ENCODE data around the gene CRELD2.

The CRELD2 gene

GRCh38 chr22:49959782-49960158, 41.3 kb downstream of the CRELD2 start:
- no peak for FAIRE-seq

GRCh38 chr22:49960159-49961004, 41.9 kb downstream of the CRELD2 start, which contains the start of gene PIM3:
Gene PIM3, plus strand, starts transcription at chr22:49960772. Its CDS starts 176 bp downstream, at chr22:49960948.
- peak; percentile 62 for FAIRE-seq

GRCh38 chr22:49961005-49961600, 42.7 kb downstream of the CRELD2 start:
- FAIRE-seq, result no peak

- FAIRE-seq, result no peak
Observed at GRCh38 chr22:49961601-49962011, 43.2 kb downstream of the CRELD2 start.

- no peak for FAIRE-seq
Observed at GRCh38 chr22:49962012-49962750, 43.7 kb downstream of the CRELD2 start.

- no peak for FAIRE-seq
Observed at GRCh38 chr22:49962751-49963646, 44.6 kb downstream of the CRELD2 start.

- FAIRE-seq, result no peak
Observed at GRCh38 chr22:49963647-49964026, 45.2 kb downstream of the CRELD2 start.

- FAIRE-seq, result no peak
Observed at GRCh38 chr22:49964136-49965090, 46.0 kb downstream of the CRELD2 start.

- no peak for FAIRE-seq
Observed at GRCh38 chr22:49965091-49966040, 46.9 kb downstream of the CRELD2 start.

GRCh38 chr22:49966041-49966773, 47.8 kb downstream of the CRELD2 start:
- FAIRE-seq, result no peak

GRCh38 chr22:49966774-49967705, 48.6 kb downstream of the CRELD2 start:
- FAIRE-seq, result no peak

- no peak for FAIRE-seq
Observed at GRCh38 chr22:49967706-49968208, 49.3 kb downstream of the CRELD2 start.

GRCh38 chr22:49968313-49968830, 49.9 kb downstream of the CRELD2 start:
- FAIRE-seq, result no peak

- no peak for FAIRE-seq
Observed at GRCh38 chr22:49968831-49969661, 50.6 kb downstream of the CRELD2 start.

GRCh38 chr22:49969751-49970527, 51.5 kb downstream of the CRELD2 start:
- no peak for FAIRE-seq

Measured in A204.1 (cell line).